ENCODE measurements around the gene COX20.

- TF ChIP-seq CTCF (optimal IDR thresholded peaks at IDR 0.05 in 1 of 3, IDR thresholded peaks at IDR 0.05 in 1 of 3, conservative IDR thresholded peaks at IDR 0.05 in 1 of 3; ENCODE audit: extremely low read depth in 1 of 3, insufficient read depth in 2 of 3, low read length in 3 of 3) (no peak), EZH2 (IDR thresholded peaks at IDR 0.05; ENCODE audit: low read length) (no peak)
Observed at GRCh38 chr1:244844155-244845121, 9.0 kb downstream of the COX20 start.

All from keratinocyte (primary cell).